CD14-positive monocyte (primary cell): ENCODE results near the gene KIF26B. TPM values are rescaled to one million over a fixed set of nuclear protein-coding genes. Genes with fewer than 3 reads are reported as not detected.
A peak's percentile ranks its signal among the peaks of the same experiment; 100 is the strongest.

Experiments
- DNase-seq, 3 donors: peaks; one replicate each; pipeline ENCODE4 v3.0.0-alpha.2; 2011 to 2022
- H2AFZ ChIP-seq: 2 replicates; pipeline ENCODE4 v1.6.0; 2012; ENCODE audit warnings: mild to moderate bottlenecking, low read depth, low read length, inconsistent platforms; ENCODE audit not compliant: insufficient read depth, poor library complexity, severe bottlenecking
- H3K27ac ChIP-seq, 2 donors: 1 replicate in 1 of 2; 2 replicates in 1 of 2; pipeline ENCODE4 v1.5.1; 2012 to 2013; ENCODE audit warnings: low read length in 2 of 2, control low read depth in 1 of 2, inconsistent platforms in 1 of 2, low read depth in 1 of 2, mild to moderate bottlenecking in 1 of 2
- H3K27me3 ChIP-seq, 2 donors: one replicate each; pipeline versions ENCODE4 v1.6.0 to v1.6.1; 2011 to 2013; ENCODE audit warnings: low read length in 2 of 2; ENCODE audit not compliant: control insufficient read depth in 2 of 2, insufficient read depth in 2 of 2
- H3K36me3 ChIP-seq, 2 donors: replicated peaks in 1 of 2; 1 replicate in 1 of 2; 2 replicates in 1 of 2; pipeline versions ENCODE4 v1.5.1 to v1.6.1; 2012 to 2013; ENCODE audit warnings: low read length in 2 of 2, control low read depth in 1 of 2, inconsistent platforms in 1 of 2, mild to moderate bottlenecking in 1 of 2; ENCODE audit not compliant: insufficient read depth in 2 of 2, control insufficient read depth in 1 of 2
- H3K4me1 ChIP-seq, 2 donors: 1 replicate in 1 of 2; 2 replicates in 1 of 2; pipeline versions ENCODE4 v1.5.1 to v1.6.1; 2012 to 2013; ENCODE audit warnings: low read length in 2 of 2, control low read depth in 1 of 2, inconsistent platforms in 1 of 2, mild to moderate bottlenecking in 1 of 2, moderate library complexity in 1 of 2; ENCODE audit not compliant: insufficient read depth in 2 of 2, control insufficient read depth in 1 of 2
- H3K4me2 ChIP-seq: replicated peaks from 2 replicates; pipeline ENCODE3; 2012; ENCODE audit warnings: low read length, moderate library complexity, mild to moderate bottlenecking; ENCODE audit not compliant: poor library complexity, severe bottlenecking; ENCODE audit errors: extremely low read depth
- H3K4me3 ChIP-seq, 3 experiments: fragments of 200-600 bp in 1 of 3; sonication (generic) in 1 of 3; replicated peaks in 1 of 3; 1 replicate in 2 of 3; 2 replicates in 1 of 3; pipeline ENCODE4 v1.5.1; 2011 to 2013; ENCODE audit warnings: low read length in 3 of 3, mild to moderate bottlenecking in 3 of 3, control low read depth in 2 of 3, low read depth in 2 of 3, inconsistent platforms in 1 of 3, moderate library complexity in 1 of 3
- H3K79me2 ChIP-seq: 2 replicates; pipeline ENCODE4 v1.6.0; 2012; ENCODE audit warnings: mild to moderate bottlenecking, control low read depth, inconsistent platforms, low read length, moderate library complexity; ENCODE audit not compliant: insufficient read depth
- H3K9ac ChIP-seq: 2 replicates; pipeline ENCODE4 v1.6.0; 2017; ENCODE audit warnings: low read length, mild to moderate bottlenecking; ENCODE audit not compliant: insufficient read depth, poor library complexity, severe bottlenecking
- H3K9me3 ChIP-seq, 2 donors: replicated peaks in 1 of 2; 1 replicate in 1 of 2; 2 replicates in 1 of 2; pipeline versions ENCODE4 v1.5.1 to v1.6.1; 2012 to 2013; ENCODE audit warnings: low read length in 2 of 2, control low read depth in 1 of 2; ENCODE audit not compliant: control insufficient read depth in 1 of 2, insufficient read depth in 1 of 2
- H4K20me1 ChIP-seq: 2 replicates; pipeline ENCODE4 v1.6.0; 2012; ENCODE audit warnings: mild to moderate bottlenecking, low read length, control low read depth, moderate library complexity; ENCODE audit not compliant: insufficient read depth
- H3K27ac Mint-ChIP-seq, 7 donors: one replicate each; pipeline ENCODE4 v1.8.0; 2020; ENCODE audit warnings: mild to moderate bottlenecking in 7 of 7, mixed read lengths in 7 of 7, moderate library complexity in 6 of 7, inconsistent platforms in 2 of 7
- H3K27me3 Mint-ChIP-seq, 3 donors: one replicate each; pipeline ENCODE4 v1.8.0; 2021 to 2022; ENCODE audit warnings: low read depth in 3 of 3, mild to moderate bottlenecking in 3 of 3, mixed read lengths in 3 of 3, moderate library complexity in 3 of 3, inconsistent platforms in 1 of 3
- H3K36me3 Mint-ChIP-seq, 2 donors: one replicate each; pipeline ENCODE4 v1.8.0; 2020; ENCODE audit warnings: mixed read lengths in 2 of 2, inconsistent platforms in 1 of 2, mild to moderate bottlenecking in 1 of 2
- H3K4me1 Mint-ChIP-seq: one replicate; pipeline ENCODE4 v1.8.0; 2020; ENCODE audit warnings: mild to moderate bottlenecking, mixed read lengths
- H3K4me3 Mint-ChIP-seq, 2 donors: one replicate each; pipeline ENCODE4 v1.8.0; 2020; ENCODE audit warnings: mild to moderate bottlenecking in 2 of 2, mixed read lengths in 2 of 2, moderate library complexity in 1 of 2
- H3K9me3 Mint-ChIP-seq, 7 donors: one replicate each; pipeline ENCODE4 v1.8.0; 2020 to 2022; ENCODE audit warnings: mixed read lengths in 7 of 7, mild to moderate bottlenecking in 6 of 7, moderate library complexity in 6 of 7, inconsistent platforms in 2 of 7
- WGBS: methylation state at CpG from one replicate; pipeline ENCODE4 v1.1.5; 2013; ENCODE audit warnings: missing lambda C conversion rate; ENCODE audit not compliant: insufficient coverage; 5-methylcytosine and 5-hydroxymethylcytosine counted together
- intact Hi-C, 2 donors: fragments of 100-400 bp; cut with micrococcal nuclease; formaldehyde crosslinking; loops; one replicate each; pipeline versions ENCODE4 v1.15.0 to v1.15.1; 2023
- polyA plus RNA-seq, 3 donors: library from polyadenylated mRNA; depleted of rRNA in 1 of 3; unstranded in 2 of 3; stranded (reverse) in 1 of 3; fragments of 300-500 nt in 2 of 3; fragments of >200 nt in 1 of 3; fragmentation: Illumina TruSeq in 2 of 3; gene quantifications; 1 replicate in 2 of 3; 2 replicates in 1 of 3; pipeline ENCODE4 v1.2.3, GENCODE V29; 2012 to 2021
- TF ChIP-seq, protein P1 (sequence below): fragments of 200-600 bp; IDR thresholded peaks from one replicate; pipeline ENCODE4 v1.8.0; 2022; ENCODE audit warnings: antibody characterized with exemption, mild to moderate bottlenecking

Gene KIF26B
- polyA plus RNA-seq, 3 donors: 0.01 to 0.05 TPM; not detected in 1

DNA sequence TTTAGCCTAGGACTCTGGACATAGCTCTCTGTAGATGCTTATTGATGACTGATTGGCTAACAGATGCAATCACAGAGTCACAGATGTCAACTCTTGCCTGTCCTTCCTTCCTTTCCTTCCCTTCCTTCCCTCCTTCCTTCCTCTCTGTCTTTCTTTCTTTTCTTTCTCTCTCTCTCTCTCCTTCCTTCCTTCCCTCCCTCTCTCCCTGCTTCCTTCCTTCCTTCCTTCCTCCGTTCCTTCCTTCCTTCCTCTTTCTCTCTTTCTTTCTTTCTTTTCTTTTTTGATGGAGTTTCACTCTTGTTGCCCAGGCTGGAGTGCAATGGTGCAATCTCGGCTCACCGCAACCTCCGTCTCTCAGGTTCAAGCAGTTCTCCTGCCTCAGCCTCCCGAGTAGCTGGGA is 106.1 kb downstream of the KIF26B start:
- peaks cover 10 to 14% of the 10 kb centered on the region in 2 donors for H3K4me1 ChIP-seq
- no peak overlapping the region for H2AFZ ChIP-seq
- H3K27me3 ChIP-seq: peaks cover 84 to 99% of the 10 kb centered on the region in 2 donors
- 100% methylated on average over 1 of the region's 5 CpGs for WGBS
- no peak overlapping the region for H3K27ac ChIP-seq
- no peak for DNase-seq
- H4K20me1 ChIP-seq: peaks cover 11% of the 10 kb centered on the region
- Mint-ChIP-seq H3K27ac (no peak overlapping the region), H3K4me1 (peaks cover 16% of the 10 kb centered on the region), H3K9me3 (peaks cover 12 to 41% (median 20%) of the 10 kb centered on the region in 7 donors), H3K27me3 (peaks cover 98 to 100% (median 99%) of the 10 kb centered on the region in 3 donors), H3K4me3 (peak overlapping the region in 1 of 2 donors; percentile 83), H3K36me3 (peaks cover 3 to 14% of the 10 kb centered on the region in 2 donors)
- H3K36me3 ChIP-seq: no peaks in the 10 kb centered on the region
- H3K9me3 ChIP-seq: peaks cover 8 to 70% of the 10 kb centered on the region in 2 donors
- TF ChIP-seq, protein P1, sequence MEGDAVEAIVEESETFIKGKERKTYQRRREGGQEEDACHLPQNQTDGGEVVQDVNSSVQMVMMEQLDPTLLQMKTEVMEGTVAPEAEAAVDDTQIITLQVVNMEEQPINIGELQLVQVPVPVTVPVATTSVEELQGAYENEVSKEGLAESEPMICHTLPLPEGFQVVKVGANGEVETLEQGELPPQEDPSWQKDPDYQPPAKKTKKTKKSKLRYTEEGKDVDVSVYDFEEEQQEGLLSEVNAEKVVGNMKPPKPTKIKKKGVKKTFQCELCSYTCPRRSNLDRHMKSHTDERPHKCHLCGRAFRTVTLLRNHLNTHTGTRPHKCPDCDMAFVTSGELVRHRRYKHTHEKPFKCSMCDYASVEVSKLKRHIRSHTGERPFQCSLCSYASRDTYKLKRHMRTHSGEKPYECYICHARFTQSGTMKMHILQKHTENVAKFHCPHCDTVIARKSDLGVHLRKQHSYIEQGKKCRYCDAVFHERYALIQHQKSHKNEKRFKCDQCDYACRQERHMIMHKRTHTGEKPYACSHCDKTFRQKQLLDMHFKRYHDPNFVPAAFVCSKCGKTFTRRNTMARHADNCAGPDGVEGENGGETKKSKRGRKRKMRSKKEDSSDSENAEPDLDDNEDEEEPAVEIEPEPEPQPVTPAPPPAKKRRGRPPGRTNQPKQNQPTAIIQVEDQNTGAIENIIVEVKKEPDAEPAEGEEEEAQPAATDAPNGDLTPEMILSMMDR: no peak
- no peaks in the 10 kb centered on the region for H3K79me2 ChIP-seq
- H3K4me3 ChIP-seq: no peak overlapping the region
- H3K4me2 ChIP-seq: no peak overlapping the region
- H3K9ac ChIP-seq: no peak overlapping the region
- intact Hi-C loops: no loop called here

- 100% methylated on average over 1 of the region's 7 CpGs for WGBS
- intact Hi-C loops: no loop called here
- no peak for DNase-seq
- Mint-ChIP-seq H3K27me3 (peaks cover 99 to 100% (median 100%) of the 10 kb centered on the region in 3 donors), H3K4me1 (peaks cover 14% of the 10 kb centered on the region), H3K27ac (no peak overlapping the region), H3K4me3 (peak overlapping the region in 1 of 2 donors; percentile 83), H3K9me3 (peaks cover 5 to 33% (median 12%) of the 10 kb centered on the region in 7 donors), H3K36me3 (peaks cover 0 to 14% of the 10 kb centered on the region in 2 donors)
- no peaks in the 10 kb centered on the region for H3K36me3 ChIP-seq
- peaks cover 0 to 61% of the 10 kb centered on the region in 2 donors for H3K9me3 ChIP-seq
- no peak overlapping the region for H3K4me2 ChIP-seq
- H3K27me3 ChIP-seq: peaks cover 85 to 99% of the 10 kb centered on the region in 2 donors
- no peak overlapping the region for H3K4me3 ChIP-seq
- TF ChIP-seq, protein P1: no peak
- no peak overlapping the region for H3K27ac ChIP-seq
- no peak overlapping the region for H2AFZ ChIP-seq
- no peak overlapping the region for H3K9ac ChIP-seq
- H3K4me1 ChIP-seq: peaks cover 10% of the 10 kb centered on the region in 2 donors
- no peaks in the 10 kb centered on the region for H3K79me2 ChIP-seq
- H4K20me1 ChIP-seq: peaks cover 7% of the 10 kb centered on the region
Measured at GRCh38 chr1:245261786-245262185, 107.0 kb downstream of the KIF26B start.
